SW 1271 (cell line): Measurements from ENCODE around the gene ECD.
A peak's percentile ranks its signal among the peaks of the same experiment; 100 is the strongest.

Experiments
- DNase-seq, 2 experiments: peaks; one replicate each; lab custom pipeline; 2025; lab: John Stamatoyannopoulos, UW

ECD gene

DNA sequence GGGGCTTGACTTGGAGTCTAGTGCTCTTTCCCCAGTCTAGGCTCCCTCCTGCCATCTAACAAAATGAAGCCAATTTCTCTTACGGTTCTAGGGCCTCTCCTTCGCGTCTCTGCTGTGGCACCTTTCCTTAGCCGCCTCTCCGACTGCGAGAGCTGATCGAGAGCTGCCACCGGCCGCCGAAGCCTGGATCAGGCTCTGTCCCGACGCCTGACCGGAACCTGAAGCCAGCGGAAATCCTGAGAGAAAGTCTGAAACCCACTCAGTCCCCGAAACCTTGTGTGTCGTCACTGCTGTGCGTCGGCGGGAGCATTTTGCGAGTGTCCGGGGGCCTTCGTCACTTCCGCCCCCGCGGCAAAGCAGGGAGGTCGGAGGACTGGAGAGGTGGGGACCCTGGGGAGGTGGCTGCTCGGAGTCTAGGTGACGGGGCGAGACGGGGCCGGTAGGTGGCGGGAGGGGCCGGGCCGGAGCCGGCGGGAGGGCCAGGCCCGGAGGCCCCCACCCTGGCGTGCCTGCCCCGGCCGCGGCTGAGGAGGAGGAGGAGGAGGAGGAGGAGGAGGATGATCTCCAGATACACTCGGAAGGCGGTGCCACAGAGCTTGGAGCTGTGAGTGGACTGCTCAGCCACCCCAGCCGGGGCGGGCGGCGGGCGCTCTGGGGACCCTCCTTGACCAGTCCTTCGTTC, at the start of gene ECD, which contains the start of gene FAM149B1:
Gene ECD, minus strand, starts transcription at position 226 of the 682 bp plus-strand sequence. CDS start 4,071 bp downstream, outside the sequence.
Gene FAM149B1, plus strand, starts transcription at position 337 of the 682 bp plus-strand sequence. Its CDS starts 221 bp downstream, at position 558.
- peak; percentile 69 to 84 for DNase-seq

DNA sequence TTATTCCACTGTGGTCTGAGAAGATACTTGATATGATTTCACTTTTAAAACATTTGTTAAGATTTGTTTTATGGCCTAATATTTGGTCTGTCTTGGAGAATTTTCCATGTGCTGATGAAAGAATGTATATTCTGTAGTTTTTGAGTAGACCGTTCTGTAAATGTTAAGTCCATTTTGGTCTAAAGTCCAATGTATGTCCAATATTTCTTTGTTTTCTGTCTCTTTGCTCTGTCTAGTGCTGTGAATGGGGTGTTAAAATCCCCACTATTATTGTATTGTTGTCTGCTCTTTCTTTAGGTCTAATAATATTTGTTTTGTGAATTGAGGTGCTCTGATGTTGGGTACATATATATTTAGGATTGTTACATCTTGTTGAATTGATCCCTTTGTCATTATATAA, 47.9 kb upstream of the ECD start:
- DNase-seq, result no peak

DNA sequence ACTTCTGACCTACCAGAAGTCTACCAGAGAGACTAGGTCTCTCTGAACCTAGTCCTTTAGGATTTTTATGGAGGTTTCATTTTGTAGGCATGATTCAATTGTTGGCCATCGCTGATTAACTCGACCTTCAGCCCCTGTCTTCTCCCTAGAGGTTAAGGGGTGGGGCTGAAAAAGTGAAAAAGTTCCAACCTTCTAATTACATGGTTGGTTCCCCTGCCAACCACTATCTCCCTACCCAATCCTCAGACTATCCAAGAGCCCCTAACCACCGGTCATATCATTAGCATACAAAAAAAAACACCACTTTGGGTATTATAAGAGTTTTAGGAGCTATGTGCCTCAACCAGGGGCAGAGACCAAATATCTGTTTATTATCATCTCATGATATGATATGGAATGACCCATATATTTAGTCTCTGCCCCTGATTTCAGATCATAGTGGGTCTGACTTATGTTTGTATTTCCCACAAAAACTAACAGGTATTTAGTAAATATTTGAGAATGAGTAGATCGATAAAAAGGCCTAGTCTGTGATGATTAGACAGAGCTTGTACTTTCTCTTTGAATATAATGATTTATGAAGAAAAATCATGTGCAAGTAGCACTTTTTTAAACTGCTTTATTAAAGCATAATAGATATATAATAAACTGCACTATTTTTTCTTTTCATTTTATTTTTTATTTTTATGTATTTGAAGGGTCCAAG, 43.5 kb upstream of the ECD start:
- DNase-seq, result no peak

DNA sequence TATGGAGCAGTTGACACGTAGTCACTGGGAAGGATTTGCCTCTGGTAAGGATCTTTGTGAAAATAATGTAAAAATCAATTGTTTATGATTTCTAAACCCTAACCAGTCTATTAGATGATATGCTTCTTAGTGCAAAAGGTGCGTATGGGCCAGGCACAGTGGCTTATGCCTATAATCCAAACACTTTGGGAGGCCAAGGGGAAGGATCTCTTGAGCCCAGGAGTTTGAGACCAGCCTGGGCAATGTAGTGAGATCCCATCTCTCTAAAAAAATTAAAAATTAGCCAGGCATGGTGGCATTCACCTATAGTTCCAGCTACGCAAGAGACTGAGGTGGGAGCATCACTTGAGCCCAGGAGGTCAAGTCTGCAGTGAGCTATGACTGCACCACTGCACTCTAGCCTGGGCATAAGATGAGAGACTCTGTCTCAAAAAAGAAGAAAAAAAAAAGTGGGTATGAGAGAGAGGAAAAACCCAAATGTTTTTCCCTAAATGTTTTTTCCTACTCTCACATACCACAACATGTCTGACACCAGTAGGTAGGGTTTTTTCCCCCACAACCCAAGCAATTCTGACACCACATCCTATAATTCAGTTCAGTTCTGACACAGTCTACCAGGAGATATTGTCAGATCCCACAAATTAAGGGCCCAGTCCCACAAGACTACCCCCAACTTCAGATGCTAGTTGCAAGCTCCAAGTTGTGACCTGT, 42.7 kb upstream of the ECD start:
- no peak for DNase-seq

DNA sequence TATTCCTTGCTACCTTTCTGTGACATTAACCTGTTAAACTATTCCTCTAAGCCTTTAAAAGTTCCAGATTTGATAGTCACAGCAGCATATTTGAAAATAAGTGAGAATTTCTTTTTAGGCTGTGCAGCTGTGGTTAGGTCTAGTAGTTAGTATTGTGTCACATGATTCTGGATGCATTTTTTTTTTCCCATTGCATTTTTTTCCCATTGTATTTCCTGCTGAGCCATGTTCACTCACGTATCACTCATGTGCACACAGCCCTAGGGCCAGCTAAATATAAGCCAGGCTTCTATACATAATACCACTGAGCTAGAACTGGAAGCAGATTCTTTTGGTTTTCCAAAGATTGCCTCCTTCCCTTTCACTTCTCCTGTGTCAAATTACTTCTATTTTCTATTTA, 41.9 kb upstream of the ECD start:
- DNase-seq, result no peak

DNA sequence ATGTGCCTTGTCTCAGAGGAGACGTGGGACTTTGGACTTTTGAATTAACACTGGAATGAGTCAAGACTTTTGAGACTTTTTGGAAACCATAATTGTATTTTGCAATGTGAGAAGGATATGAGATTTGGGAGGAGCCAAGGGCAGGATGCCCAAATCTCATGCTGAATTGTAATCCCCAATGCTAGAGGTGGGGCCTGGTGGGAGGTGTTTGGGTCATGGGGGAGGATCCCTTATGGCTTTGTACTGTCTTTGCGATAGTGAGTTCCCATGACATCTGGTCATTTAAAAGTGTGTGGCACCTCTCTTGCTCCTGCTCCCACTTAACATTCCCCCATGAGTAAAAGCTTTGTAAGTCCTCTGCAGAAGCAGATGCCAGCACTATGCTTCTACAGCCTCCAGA, 40.1 kb upstream of the ECD start:
- DNase-seq, result no peak

DNA sequence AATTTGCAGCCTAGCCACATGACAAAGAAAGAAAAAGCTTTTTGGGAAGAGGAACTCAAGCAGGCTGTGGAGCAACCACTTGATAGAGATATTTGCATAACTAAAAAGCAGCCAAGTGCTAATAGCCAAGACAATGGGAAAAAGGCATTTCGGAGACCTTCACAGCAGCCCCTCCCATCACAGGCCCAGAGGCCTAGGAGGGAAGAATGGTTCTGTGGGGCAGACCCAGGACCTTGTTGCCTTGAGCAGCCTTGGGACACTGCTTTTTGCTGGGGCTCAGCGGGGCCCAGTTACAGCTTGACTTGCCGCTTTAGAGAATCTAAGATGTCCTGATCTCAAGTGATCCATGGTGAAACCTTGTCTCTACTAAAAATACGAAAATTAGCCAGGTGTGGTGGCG, 38.6 kb upstream of the ECD start:
- DNase-seq, result no peak

DNA sequence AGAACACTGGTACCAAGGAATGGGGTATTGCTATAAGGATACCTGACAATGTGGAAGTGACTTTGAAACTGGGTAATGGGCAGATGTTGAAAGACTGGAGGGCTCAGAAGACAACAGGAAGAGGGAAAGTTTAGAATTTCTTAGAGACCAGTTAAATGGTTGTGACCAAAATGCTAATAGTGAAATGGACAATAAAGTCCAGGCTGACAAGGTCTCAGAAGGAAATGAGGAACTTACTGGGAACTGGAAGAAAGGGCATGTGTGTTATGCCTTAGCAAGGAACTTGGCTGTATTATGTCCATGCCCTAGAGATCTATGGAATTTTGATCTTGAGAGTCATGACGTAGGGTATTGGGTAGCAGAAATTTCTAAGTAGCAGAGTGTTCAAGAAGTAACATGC, 38.1 kb upstream of the ECD start:
- no peak for DNase-seq

DNA sequence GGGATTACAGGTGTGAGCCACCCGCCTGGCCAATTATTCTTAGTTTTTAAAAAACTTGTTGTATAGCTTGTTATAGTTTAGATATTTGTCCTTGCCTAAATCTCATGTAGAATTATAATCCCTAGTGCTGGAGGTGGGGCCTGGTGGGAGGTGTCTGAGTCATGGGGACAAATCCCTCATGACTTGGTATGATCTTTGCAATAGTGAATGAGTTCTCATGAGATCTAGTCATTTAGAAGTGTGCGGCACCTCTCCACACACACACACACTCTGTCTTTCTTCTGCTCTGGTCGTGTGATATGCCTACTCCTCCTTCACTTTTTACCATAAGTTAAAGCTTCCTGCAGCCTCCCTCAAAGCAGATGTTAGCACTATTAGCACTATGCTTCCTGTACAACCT, 37.3 kb upstream of the ECD start:
- DNase-seq, result no peak

DNA sequence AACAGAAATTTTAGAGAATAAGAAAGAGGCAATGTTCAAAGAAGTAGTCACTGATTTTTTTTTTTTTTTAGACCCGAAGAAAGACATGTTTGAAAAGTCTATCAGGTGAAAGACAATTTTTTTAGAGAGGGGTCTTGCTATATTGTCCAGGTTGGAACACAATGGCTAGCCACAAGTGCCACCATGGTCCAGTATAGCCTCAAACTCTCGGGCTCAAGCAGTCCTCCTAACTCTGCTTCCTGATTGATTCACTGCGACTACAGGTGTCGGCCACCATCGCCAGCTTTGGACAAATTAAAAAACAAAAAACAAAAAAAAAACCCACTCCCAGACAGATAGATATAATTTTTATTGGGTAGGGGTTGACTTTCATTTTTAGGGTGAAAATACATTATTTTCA, 22.4 kb upstream of the ECD start:
- no peak for DNase-seq

DNA sequence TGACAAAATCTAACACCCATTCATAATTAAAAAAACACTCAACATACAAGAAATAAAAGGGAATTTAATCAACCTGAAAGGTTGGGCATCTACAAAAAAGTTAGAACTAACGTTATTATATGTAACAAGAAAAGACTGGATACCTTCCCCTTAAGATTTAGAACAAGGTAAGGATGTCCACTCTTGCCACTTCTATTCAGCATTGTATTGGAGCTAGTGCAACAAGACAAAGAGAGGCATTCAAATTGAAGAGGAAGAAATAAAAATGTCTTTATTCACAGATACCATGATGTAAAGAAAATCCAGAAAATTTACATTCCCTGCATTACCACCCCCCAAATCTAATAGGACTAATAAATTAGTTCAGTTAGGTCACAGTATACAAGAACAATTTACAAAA, 18.5 kb upstream of the ECD start:
- DNase-seq, result no peak

DNA sequence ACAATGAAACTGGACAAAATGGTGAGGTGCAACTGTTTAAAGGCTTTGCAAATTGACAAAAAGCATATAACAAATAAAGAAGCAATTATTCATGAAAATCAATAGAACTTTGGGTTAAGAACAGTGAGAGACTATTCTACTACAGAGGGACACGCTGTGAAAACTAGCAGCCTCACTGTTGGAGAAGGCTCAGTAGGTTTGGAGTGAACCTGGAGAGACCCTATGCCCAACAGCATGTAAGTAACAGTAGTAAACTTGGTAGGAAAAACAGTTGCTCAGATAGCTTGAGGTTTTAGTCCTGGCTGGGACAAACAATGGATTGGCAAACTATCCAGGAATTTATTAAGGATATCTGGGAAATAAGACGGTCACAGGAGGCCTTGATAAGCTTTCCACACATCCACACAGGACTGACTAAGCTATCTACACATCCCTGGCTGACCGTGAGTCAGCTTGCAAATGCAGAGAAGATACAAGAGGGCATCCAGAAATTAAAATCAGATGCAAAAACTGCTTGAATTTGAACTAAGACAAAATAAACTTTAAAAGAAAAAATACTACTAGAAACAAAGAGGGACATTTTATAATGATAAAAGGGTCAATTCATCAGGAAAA, 16.0 kb upstream of the ECD start:
- DNase-seq, result no peak

DNA sequence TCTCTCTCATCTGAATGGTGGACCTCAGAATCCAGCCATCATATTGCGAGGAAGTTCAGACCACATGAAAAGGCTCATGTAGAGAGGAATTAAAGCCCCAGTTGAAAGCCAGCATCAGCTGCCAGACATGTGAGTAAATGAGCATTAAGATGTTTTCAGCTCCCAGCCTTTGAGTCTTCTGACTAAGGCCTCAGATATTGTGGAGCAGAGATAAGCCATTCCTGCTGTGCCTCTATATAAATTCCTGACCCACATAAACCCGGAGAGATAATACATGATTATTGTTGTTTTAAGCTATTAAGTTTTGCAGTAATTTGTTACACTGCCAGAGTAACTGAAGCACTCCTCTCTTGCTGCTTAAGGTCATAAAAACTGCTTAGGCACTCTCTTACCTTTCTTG, 14.8 kb upstream of the ECD start:
- no peak for DNase-seq

DNA sequence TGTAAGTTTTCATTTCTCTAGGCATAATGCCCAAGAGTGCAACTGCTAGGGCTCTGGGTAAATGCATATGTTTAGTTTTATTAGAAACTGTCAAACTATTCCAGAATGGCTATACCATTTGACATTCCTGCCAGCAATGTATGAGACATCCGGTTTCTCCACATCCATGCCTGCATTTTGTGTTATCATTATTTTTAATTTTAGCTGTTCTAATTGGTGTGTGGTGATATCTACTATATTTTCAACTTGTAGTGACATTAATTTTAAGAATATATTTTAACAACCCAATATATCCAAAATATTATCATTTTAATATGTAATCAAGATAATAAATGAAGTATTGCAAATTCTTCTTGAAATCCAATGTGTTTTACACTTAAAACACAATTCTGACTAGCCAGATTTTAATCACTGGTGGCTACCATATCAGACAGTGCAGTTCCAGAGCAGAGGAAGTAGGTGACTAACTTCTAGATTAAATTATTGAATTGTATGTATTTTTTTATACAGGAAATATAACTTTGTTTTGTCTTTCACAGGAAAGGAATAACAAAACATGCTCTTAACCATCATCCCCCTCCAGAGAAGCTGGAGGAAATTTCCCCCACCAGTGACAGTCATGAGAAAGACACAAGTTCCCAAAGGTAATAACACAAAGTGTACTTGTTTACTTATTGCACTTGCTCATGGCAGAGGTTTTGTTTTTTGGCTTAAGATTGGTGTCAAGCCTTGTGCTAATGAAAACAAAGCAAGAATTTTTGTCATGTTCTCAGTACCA, 6.5 kb upstream of the ECD start:
- DNase-seq, result no peak

DNA sequence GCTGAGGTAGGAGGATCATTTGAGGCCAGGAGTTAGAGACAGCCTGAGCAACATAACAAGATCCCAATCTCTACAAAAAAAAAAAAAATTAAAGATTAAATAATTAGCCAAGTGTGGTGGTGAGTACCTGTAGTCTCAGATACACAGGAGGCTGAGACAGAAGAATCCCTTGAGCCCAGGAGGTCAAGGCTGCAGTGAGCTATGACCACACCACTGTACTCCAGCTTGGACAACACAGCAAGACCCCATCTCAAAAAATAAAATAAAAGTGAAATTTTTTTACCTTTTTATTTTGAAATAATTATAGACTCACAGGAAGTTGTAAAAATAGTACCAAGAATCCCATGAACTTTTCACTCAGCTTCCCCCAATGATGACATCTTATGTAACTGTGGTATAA, 5.1 kb upstream of the ECD start:
- DNase-seq, result no peak

DNA sequence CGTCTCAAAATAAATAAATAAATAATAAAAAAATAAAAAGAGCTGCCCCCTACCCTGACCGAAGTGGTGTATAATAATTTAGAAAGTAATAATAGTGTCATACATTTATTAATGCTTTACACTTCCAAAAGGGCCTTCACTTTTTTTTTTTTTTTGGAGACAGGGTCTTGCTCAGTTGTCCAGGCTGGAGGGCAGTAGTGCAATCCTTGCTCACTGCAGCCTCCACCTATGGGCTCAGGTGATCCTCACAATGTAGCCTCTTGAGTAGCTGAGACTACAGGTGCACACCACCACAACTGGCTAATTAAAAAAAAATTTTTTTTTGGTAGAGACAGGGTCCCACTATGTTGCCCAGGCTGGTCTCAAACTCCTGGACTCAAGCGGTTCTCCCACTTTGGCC, 1.5 kb upstream of the ECD start:
- DNase-seq, result no peak

DNA sequence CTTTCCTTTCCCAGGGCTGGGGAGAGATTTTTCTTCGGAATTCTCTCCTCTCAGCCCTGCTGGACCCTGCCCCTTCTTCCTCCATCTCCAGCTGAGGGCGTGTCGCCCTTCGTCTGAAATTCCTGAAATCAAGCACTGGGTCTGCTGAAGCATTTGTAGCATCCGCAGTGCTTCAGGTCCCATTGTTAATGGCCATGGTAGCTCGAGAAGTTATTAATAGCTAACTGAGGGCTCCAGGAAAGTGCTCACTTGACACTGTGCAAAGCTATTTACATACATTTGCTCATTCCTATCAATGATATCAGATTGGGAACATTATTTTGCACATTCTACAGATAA, 626 bp upstream of the ECD start:
- DNase-seq, result peak in 1 of 2 experiments; percentile 69

DNA sequence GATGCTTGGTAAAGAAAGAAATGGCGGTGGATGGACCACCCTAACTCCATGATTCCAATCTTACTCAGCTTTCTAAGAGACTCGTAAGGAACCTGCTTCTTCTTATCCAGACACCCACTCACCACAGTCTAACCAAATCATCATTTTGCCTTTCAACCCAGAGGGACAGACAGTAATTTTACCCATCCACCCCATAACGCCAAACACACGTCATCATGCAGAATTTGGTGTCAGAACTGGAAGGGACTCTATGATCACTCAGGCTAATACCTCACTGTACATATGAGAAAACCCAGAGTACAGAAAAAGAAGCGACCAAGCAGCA, 388 bp downstream of the ECD start:
- DNase-seq, result no peak

DNA sequence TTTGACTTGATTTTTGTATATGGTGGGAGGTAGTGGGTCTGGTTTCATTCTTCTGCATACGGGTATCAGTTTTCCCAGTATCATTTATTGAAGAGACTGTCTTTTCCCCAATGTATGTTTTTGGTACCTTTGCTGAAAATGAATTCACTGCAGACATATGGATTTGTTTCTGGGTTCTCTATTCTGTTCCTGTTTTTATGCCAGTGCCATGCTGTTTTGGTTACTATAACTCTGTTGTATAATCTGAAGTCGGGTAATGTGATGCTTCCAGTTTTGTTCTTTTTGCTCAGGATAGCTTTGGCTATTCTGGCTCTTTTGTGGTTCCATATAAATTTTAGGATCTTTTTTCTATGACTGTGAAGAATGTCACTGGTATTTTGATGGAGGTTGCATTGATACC, 836 bp downstream of the ECD start:
- no peak for DNase-seq

DNA sequence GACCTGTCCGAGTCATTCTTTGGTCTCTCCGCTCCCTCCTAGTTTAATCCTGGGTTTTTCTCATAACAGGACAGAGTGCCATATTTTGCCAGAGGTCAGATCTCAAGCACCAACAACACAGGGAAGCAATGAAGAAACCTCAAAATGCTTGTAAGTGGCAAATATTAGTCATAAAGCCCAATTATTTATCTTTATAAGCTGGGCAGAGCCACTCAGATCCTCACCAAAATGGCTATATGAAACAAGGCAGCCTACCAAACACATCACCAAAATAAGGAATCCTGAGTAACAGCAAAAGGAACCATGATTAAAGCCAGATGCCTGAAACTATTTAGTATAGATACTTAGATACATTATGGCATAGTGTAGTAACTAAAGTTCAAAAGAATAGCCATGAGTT, 4.7 kb downstream of the ECD start:
- no peak for DNase-seq

DNA sequence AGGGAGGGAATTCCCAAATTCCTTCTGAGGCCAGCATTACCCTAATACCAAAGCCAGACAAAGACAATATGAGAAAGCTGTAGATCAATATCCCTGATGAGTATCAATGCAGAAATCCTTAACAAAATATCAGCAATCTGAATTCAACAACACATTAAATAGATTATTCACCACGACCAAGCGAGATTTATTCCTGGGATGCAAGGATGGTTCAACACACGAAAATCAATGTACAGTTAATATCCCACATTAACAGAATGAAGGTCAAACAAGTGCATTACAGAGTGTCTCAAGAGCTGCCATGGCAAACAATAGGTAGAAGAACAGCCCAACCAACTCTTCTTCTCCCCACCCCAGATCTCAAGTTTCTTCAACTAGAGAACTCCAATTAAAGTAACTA, 6.1 kb downstream of the ECD start:
- DNase-seq, result no peak

DNA sequence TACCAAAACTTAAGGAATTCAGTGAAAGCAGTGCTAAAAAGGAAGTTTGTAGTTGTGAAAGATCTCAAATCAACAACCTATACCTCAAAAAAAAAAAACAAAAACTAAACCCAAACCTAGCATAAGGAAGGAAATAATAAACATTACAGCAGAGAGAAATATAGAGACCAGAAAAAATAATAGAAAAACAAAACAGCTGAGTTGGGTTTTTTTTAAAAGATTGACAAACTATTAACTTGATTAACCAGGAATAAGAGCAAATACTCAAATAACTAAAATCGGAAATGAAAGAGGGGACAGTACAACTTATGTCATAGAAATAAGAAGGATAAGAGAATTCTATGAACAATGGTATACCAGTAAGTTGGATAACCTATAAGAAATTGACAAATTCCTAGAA, 6.7 kb downstream of the ECD start:
- no peak for DNase-seq
